Endothelial cell of umbilical vein (primary cell): ENCODE data around the gene LACTBL1.
"Not testable (repeated sequence)": the region's sequence is repeated elsewhere in the genome, so short reads cannot be mapped to it uniquely, and the experiment has no call there.

Experiments
- MAX ChIP-seq: IDR thresholded peaks from 2 replicates; pipeline ENCODE4 v1.6.1; 2011; ENCODE audit not compliant: insufficient read depth, insufficient read length
- POLR2A ChIP-seq: IDR thresholded peaks from 2 replicates; pipeline ENCODE4 v1.6.1; 2012; ENCODE audit warnings: low read depth, mild to moderate bottlenecking, control low read depth, low read length
- POLR2AphosphoS5 ChIP-seq: IDR thresholded peaks from 2 replicates; pipeline ENCODE4 v1.6.1; 2012; ENCODE audit warnings: low read depth, mild to moderate bottlenecking, control low read depth, low read length, moderate library complexity; ENCODE audit not compliant: insufficient read depth
- TF ChIP-seq, protein P1 (sequence below), 2 donors: IDR thresholded peaks; 1 replicate in 1 of 2; 2 replicates in 1 of 2; pipeline ENCODE4 v1.5.1; 2011; ENCODE audit warnings: low read length in 2 of 2, mild to moderate bottlenecking in 2 of 2, moderate library complexity in 2 of 2, control low read depth in 1 of 2, inconsistent platforms in 1 of 2, low read depth in 1 of 2; ENCODE audit not compliant: insufficient read depth in 1 of 2; ENCODE audit errors: extremely low read depth in 1 of 2

- TF ChIP-seq POLR2AphosphoS5, POLR2A, MAX: not testable (repeated sequence)
- TF ChIP-seq, protein P1, sequence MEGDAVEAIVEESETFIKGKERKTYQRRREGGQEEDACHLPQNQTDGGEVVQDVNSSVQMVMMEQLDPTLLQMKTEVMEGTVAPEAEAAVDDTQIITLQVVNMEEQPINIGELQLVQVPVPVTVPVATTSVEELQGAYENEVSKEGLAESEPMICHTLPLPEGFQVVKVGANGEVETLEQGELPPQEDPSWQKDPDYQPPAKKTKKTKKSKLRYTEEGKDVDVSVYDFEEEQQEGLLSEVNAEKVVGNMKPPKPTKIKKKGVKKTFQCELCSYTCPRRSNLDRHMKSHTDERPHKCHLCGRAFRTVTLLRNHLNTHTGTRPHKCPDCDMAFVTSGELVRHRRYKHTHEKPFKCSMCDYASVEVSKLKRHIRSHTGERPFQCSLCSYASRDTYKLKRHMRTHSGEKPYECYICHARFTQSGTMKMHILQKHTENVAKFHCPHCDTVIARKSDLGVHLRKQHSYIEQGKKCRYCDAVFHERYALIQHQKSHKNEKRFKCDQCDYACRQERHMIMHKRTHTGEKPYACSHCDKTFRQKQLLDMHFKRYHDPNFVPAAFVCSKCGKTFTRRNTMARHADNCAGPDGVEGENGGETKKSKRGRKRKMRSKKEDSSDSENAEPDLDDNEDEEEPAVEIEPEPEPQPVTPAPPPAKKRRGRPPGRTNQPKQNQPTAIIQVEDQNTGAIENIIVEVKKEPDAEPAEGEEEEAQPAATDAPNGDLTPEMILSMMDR (IDR thresholded peaks at IDR 0.05; ENCODE audit: extremely low read depth in 1 of 2, insufficient read depth in 1 of 2, low read depth in 1 of 2, low read length in 2 of 2) = not testable (repeated sequence)
Observed at GRCh38 chr1:22993220-22993795, 20.6 kb upstream of the LACTBL1 start.
